Activated T-cell treated with anti-CD3 and anti-CD28 coated beads for 48 hours (primary cell): ENCODE results near the gene XRCC2.
"Not testable (repeated sequence)": the region's sequence is repeated elsewhere in the genome, so short reads cannot be mapped to it uniquely, and the experiment has no call there.

Experiments
- DNase-seq: peaks from one replicate; pipeline ENCODE4 v3.0.0-alpha.2; 2020; ENCODE audit warnings: low read depth

The XRCC2 gene

DNA sequence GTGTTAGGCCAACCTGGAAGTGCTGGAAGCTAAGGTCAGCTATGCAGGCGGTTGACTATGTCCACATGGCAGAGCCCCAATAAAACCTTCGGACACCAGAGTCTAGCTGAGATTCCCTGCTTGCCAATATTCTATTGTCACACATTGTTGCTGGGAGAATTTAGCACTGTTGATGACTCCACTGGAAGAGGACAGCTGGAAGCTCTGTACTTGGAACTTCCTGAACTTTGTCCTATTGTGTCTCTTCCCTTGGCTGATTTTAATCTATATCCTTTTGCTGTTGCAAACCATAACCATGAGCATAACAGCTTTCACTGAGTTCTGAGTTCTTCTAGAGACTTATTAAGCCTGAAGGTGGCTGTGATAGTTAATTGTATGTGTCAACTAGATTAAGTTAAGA is 12.0 kb downstream of the XRCC2 start:
- no peak for DNase-seq

DNA sequence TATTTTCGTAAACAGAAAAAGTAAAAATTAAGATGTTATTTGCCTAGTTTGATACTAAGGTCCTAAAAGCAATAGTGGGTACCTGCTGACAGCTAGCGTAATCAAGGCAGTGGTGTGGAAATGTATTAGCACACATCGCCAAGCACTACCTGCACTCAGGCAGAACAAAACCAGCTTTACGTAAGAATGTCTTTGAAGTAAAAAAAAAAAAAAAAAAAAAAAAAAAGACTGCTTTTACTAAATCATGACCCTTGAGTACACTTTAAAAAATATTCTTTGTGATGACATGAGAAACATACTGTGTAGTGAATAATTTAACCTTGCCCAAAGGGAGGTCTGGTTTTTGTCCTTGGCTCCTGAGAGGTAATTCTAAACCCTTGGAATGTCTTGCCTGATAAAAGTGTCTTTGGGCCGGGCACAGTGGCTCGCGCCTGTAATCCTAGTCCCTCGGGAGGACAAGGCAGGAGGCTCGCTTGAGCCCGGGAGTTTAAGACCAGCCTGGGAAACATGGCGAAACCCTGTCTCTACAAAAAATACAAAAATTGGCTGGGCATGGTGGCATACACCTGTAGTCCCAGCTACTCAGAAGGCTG is 12.7 kb downstream of the XRCC2 start:
- DNase-seq: no peak

DNA sequence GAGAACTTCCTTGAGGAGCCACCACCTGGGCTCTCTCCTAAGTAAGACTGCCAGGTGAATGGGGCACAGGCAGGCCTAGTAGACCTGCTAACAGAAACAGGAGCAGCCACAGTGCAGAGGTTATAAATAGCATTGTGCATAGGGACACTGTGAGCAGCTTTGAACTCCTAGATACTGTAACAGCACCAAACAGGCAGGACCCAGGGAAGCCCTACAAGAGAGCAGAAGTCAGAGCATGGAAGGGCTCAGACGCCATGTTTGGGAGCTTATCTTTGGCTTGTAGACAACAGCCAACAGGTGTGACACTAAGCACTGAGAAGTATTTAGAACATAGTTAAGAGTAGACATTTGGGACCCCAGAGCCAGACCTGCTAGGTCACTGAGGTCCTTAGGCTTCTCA is 14.5 kb downstream of the XRCC2 start:
- no peak for DNase-seq

DNA sequence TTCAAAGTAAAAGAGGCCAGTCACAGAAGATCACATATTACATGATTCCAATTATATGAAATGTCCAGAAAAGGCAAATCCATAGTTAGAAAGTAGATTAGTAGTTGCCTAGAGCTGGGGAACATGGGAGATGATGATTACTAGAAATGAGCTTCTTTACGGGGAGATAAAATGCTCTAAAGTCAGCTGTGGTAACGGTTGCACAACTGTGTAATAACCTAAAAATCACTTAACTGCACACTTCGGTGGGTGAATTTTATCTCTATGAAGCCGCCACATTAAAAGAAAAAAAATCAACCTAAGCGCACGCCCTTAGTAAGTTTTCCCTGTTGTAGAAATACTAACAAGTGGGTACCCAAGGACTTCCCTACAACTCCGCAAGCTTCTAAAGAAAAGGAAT is 15.9 kb downstream of the XRCC2 start:
- no peak for DNase-seq

DNA sequence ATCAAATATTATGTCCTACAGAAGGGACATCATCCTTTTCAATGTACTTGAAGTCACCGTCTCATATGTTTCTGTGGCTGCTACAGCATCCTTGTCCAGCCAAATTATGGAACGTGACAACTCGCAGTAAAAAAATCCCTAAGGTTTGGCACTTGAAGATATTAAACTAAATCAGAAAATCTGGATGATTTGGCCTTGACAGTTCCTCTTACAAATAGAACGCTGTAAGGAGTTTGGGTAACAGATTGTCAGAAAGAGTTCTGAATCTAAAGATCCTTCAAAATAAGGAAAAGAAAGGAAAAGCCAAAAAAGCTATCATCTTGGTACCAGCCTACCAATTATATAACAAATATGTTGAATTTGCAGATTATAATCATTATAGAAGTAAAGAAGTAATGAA is 21.0 kb downstream of the XRCC2 start:
- DNase-seq: no peak

DNA sequence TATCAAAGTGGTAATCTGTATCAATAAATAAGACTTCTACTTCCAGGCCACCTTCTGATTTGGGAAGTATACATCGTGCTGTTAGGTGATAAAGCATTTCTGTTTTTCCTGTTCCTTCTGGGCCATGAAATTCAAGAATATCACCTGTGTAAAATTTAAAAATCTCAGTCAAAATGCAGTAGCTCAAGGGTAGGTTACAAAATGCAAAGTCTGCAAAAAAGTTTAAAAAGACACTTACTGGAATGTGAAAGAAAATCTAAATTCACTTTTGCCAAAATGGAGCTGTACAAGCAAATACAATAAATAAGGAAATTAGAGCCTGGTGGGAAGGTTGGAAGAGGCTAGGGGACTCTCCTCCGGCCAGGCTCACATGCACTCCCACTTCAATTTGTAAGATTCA is 26.7 kb downstream of the XRCC2 start:
- DNase-seq: no peak

DNA sequence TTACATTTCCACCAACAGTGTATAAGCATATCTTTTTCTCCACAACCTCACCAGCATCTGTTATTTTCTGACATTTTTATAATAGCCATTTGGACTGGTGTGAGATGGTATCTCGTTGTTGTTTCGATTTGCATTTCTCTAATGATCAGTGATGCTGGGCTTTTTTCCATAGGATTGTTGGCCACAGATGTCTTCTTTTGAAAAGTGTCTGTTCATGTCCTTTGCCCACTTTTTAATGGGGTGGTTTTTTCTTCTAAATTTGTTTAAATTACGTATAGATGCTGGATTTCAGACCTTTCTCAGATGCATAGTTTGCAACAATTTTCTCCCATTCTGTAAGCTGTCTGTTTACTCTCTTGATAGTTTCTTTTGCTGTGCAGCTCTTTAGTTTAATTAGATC is 28.9 kb downstream of the XRCC2 start:
- no peak for DNase-seq

DNA sequence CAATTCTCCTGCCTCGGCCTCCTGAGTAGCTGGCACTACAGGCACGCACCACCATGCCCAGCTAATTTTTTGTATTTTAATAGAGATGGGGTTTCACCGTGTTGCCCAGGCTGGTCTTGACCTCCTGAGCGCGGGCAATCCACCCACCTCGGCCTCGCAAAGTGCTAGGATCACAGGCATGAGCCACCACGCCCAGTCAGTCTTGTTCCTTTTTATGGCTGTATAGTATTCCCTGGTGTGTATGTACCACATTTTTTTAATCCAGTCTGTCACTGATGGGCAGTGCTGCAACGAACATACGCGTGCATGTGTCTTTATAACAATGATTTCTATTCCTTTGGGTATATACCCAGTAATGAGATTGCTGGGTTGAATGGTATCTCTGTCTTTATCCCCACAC is 29.4 kb downstream of the XRCC2 start:
- DNase-seq: not testable (repeated sequence)

DNA sequence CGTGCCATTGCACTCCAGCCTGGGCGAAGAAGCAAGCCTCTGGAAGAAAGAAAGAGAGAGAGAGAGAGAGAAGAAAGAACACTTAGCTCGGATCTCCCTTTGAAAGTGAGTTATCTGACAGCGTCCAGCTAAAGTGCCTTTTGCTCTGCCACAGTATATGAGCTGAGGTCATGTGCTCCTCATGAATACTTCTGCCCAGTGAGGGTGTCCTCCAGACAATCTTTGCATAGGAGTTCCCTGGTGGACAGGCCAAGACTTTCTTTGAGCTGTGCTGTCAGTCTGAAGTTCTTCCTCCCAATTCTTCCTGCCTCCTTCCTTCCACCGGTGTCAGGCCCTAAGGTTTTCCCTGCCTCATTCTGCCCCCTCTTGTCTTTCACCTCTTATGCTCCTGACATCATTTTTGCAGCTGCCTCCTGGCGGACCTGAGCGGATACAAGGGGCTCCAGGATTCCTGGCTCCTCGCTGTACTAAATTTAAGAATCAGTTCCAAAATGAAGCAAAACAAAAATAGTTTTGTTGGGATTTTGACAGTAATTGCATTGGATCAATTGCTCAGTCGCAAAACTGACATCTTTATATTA is 31.9 kb downstream of the XRCC2 start:
- DNase-seq: no peak

DNA sequence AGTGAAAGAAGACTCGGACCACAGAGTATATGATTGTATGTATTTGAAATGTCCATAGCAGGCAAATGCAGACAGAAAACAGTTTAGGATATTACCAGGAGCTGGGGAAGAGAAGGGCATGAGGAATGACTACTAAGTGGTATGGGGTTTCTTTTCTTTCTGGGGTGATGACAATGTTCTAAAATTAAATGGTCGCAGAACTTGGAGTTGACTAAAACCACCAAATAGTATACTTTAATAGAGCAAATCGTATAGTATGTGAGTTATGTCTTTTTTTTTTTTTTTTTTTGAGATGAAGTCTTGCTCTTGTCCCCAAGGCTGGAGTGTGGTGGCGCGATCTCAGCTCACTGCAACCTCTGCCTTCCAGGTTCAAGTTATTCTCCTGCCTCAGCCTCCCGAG is 34.6 kb downstream of the XRCC2 start:
- no peak for DNase-seq

DNA sequence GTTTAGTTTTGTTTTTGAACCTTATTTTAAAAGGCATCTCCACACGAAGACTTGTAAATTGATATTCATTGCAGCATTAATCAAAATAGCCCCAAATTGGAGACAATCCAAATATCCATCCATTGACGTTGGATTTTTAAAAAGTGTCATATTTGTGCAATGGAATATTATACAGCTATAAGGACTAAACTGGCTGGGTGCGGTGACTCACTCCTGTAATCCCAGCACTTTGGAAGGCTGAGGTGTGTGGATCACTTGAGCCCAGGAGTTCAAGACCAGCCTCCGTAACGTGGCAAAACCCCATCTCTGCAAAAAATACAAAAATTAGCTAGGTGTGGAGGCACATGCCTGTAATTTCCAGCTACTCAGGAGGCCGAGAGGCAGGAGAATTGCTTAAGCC is 35.1 kb downstream of the XRCC2 start:
- no peak for DNase-seq

DNA sequence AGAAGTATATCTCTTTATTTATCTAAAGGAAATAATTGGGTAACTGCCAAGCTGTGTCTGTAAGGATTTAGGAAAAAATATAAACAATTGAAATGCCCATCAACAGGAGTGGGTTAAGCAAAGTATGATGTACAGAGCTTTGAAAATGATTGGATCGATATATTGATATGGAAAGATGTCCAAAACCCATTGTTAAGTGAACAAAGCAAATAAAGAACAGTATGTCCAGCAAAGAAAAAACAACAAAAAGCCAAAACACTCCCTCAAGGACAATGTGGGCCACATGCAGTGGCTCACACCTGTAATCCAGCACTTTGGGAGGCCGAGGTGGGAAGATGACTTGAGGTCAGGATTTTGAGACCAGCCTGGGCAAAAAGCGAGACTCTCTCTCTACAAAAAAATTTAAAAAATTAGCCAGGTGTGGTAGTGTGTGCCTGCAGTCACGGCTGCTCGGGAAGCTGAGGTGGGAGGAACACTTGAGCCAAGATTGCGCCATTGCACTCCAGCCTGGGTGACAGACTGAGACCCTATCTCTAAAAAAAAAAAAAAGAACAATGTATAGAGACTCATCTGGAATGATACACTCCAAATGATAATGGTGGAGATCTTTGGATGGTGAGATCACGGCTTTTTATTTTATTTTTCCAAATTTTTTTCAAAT is 37.9 kb downstream of the XRCC2 start:
- DNase-seq: no peak

DNA sequence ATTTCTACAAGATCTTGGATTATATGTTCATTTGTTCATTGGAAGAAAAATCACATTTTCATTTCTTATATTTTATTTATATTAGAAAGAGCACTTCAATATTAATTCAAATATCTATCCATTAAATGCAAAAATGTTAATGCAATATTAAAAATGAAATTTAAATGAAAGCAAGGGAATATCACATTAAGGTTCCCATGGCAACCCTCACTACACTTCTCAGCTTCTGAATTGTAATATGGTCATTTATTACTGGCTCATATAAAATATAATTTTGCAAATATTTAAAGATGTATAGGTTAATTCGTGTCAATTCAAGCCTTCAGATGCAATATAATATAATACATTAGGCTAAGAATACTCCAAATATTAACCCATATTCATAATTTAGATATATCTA is 38.8 kb downstream of the XRCC2 start:
- no peak for DNase-seq

DNA sequence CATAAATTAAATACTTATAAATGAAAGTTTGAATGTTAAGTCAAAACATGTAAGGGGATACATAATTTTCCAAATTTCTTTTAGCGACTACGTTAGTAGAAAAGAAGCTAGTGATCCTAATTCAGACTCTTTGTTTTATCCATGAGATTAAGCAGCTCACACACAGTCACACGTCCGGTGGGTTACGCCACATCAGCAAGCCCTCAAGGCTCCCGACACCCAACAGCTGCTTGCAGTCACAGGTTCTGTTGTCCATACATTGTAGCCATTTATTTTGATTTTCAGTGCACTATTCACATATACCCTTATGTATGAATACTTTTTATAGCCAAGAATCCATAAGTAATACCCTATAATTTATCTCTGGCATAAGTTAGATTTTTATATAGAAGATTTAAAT is 39.5 kb downstream of the XRCC2 start:
- no peak for DNase-seq

DNA sequence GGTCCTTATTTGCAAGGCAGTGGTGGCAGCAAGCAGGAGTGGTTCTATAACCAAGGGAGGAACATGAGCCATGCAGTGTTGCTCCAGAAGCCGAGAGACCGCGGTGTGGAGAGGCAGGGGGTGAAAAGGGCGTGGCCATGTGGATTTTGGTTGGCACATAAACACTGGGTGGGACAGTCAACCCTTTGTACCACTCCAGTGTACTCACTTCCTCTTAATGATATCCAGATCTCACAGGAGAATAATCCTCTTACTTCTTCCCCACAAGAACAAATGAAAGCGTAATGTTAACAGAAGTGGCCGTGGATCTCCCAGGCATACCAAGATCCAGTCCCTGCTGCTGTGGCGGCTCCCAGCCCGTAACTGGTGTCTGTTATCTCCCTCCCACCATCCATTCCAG is 42.4 kb downstream of the XRCC2 start:
- DNase-seq: no peak

DNA sequence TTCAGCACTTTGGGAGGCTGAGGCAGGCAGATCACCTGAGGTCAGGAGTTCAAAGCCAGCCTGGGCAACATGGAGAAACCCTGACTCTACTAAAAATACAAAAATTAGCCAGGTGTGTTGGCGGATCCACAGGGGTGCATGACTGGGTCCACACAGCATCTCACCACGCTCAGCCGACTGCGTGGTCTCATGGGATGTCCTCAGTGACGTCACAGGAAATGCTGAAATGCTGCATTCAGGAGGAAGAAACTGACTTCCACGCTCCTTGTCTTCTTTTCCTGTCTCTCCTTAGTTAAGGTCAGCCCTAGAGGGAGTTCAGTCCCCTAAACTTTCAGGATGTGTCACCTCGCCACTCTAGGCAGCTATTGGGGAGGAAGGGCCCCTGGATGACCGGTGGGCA is 42.9 kb downstream of the XRCC2 start:
- DNase-seq: no peak

DNA sequence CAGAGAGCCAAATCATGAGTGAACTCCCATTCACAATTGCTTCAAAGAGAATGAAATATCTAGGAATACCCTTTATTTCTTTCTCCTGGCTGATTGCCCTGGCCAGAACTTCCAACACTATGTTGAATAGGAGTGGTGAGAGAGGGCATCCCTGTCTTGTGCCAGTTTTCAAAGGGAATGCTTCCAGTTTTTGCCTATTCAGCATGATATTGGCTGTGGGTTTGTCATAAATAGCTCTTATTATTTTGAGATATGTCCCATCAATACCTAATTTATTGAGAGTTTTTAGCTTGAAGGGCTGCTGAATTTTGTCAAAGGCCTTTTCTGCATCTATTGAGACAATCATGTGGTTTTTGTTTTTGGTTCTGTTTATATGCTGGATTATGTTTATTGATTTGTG is 47.2 kb downstream of the XRCC2 start:
- DNase-seq: not testable (repeated sequence)

DNA sequence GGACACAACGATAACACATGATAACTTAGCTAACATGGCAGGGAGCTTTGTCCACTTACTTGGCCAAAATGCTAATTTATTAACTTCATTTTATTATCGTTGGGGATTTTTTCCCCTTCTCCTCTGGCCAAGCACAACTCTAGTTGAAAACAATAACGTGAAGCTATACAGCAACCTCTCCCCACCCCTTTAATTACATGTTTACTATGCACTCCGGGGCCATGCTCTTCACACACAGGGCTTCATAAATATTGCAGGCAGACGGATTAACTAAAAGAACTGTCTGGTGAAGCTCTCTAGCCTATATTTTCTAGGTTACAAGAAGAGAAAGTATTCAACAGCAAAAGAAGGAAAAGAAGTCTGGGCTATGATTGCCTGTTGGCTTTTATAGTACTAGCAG is 51.7 kb downstream of the XRCC2 start:
- no peak for DNase-seq

DNA sequence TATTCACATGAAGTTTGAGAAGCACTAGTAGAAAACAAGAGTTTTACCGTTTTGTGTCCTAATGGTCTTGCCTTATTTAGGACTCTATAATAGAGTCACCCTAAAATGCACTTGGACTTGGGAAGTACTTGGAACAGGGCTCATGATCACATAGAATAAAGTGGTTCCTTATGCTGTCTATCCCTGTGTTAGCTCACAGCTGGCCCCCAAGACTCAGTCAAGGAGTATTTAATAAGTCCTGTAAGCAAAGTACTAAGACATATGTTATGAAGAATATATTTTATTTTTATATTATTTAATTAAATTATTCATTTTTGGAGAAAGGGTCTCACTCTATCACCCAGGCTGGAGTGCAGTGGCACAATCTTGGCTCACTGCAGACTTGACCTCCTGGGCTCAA is 54.5 kb downstream of the XRCC2 start:
- DNase-seq: no peak

DNA sequence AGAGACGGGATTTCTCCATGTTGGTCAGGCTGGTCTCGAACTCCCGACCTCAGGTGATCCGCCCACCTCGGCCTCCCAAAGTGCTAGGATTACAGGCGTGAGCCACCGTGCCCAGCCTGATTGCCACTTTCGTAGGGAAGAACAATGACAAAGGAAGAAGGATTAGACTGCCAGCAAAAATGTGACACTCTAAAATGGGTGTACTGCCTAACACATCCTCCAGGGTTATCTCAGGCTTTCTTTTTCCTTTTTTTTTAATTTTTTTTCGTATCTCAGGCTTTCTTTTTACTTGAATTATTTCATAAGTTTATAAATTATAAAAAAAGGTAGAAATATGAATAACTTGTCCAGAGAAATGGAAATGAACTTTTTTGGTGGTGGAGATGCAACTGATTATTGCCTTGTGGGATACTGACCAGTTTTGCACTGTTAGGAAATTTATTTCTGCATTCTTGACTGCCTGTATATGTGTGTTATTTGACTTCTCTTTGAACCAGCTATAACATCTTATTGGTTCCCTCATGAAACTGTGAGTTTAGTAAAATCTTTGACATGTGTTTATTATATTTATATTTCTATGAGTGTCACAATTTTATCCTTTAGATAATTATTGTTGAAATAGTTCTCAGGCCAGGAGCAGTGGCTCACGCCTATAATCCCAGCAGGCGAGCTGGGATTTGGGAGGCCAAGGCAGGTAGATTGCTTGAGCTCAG is 56.8 kb downstream of the XRCC2 start:
- no peak for DNase-seq

DNA sequence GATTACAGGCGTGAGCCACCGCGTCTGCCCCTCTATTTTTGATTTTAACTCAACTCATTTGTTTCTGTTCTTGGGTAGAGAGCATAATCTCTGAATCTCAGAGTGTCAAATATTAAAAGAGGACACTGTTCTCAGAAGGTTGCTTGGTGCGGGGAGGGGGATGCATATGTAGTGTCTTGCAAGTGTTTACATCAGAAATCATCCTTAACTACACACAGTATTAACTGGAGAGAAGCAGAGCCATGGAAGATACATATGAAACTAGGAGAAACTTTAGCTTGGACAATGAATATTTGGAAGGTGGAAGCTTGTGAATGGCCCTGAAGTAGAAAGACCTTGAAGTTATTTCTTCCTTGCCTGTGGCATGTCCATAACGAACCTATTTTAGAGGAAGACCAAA is 57.5 kb downstream of the XRCC2 start:
- no peak for DNase-seq

DNA sequence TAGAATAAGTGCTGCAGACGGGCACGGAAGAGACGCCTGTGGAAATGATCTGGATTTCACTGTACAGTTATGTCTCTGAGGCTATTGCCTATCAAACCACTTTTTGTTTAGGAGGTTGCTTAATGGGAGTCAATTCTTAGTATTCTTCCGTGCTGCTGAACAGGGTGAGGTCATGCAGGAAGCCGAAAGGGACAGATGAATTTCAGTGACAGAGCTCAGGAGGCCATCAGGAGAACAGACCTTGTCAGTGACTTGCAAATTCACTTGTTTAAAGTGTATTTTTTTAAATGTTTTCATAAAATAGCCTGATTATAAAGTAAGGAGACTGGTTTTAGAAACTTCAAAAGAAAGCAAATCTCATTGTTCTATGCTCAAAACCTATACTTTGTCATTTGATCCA is 58.9 kb downstream of the XRCC2 start:
- DNase-seq: no peak

DNA sequence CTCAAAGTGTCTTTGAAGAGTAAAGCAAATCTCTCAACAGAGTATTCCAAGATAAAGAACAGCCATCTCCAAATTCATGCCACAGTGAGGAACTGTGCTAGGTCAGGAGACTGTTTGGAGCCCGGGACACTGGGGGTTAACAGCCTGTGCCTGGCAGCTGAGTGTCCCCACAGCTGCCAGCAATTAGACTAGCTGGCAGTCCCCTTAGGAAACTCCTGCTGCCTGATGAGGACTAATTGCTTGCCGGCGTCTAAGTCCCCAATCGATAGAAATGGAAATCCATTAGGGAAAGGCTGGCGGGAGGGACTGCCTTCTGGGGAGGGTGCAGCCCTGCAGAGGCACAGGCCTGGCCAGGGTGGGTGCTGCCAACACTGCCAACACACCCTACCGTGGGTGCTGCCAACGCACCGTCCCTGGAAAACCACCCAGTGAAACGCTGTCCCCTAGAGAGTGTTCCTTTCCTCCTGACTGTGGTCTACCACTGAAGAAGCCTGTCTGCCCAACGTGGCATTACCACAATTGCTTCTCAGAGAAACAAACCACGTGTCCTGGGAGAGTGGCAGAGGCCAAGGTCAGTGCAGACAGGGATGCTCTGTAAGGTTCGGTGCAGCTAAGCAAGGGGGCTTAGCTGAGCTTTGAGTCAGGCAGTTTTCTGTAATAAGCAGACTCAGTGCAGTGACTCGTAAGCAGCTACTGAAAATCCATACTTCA is 60.8 kb downstream of the XRCC2 start:
- DNase-seq: no peak
